COLO829 (cell line): ENCODE data around the gene ATG10.
A peak's percentile ranks its signal among the peaks of the same experiment; 100 is the strongest.
"Not testable (repeated sequence)": the region's sequence is repeated elsewhere in the genome, so short reads cannot be mapped to it uniquely, and the experiment has no call there.

Experiments used
- DNase-seq: peaks from one replicate; pipeline ENCODE4 v3.0.0; 2012; ENCODE audit warnings: low spot score

Gene ATG10

DNA sequence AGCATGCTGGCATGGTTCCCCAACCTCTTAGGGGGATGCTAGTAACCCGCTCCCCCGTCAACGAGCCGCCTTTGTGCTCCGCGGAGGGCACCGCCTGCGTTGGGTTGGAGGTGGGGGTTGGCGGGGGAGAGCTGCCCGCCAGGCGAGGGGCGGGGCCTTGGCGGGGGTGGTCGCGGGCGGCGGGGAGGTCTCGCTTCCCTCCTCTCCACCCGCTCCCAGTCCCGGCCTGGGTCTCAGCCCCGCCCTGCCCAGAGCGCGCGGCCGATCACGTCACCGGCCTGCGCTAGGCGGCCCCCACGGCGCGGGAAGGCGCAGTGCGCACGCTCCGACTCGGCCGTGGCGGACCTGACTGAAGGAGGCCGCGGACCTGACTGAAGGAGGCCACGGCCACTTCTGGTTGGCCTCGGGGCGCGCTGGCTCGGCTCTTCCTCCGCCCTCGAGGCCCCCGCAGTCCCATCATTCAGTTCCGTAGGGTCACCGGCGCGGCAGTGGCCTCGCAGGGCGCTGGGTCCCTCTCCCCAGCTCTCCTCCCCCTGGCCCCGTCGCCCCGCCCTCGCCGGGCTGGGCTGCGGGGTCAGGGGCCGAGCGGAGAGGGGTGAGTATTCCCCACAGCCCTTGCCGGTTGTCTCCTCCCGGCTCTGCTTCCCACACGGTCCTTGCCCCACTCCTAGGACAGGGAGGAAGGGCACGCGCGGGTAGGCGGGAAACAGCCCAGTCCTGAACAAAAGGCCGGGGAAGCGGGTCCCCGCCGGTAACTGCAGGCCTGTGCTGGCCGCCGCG, at the start of gene ATG10:
Gene ATG10, plus strand, starts transcription at position 312 of the 780 bp plus-strand sequence. CDS start 15,548 bp downstream, outside the sequence.
- DNase-seq = peak; percentile 65

DNA sequence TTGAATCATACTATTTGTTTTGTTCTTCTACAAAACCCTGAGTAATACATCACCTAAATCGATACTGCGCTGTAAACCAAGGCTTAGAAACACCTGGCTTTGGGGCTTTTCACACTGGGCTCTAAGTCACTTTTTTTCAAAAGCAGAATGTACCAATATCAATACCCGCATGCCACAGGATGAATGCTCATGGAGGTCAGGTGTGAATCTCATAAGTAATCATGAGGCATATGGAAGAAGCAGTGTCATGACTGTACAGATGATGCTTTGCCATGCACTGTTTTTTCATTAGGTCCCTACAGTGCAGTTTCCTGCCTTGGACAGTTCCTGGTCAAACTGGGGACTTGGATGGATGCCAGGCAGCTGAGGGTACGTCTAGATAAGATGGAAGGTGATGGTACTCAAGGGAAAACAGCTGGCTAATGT, 49.0 kb upstream of the ATG10 start:
- DNase-seq = no peak

DNA sequence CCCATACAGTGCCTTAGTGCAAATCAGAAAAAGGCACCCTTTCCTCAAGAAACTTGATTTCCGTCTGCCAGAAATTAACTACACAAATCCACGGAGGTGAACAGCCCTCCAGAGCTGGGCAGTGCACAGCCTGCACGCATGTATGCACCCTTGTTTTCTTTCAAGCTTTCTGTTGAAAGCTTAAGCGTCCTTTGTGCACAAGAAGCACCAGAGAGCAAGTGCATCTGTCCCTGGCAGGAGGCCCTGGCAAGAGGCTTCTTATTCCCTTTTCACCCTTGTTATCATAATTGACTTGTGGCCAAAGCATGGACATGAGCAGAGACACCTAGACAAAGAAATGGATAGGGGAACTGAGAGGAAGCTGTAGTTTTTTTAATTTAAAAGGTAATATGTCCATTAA, 47.4 kb upstream of the ATG10 start:
- DNase-seq = no peak

DNA sequence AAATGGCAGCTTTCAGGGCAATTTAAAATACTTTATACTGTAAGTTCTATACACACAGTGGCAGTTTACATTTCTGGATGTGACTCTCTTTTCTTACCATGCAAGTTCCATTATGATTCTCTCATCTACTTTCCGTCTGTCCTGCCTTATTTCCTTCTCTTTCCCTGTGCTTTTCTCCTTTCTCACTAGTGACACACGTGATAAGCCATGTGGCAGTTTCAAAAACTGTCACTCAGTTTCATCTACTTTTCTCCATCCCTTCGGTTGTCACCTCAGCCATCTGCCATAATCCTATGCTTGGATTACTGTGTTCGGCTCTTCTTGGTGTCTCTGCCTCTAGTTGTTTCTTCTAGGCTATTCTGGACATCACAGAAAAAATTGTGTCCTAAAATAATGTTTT, 46.8 kb upstream of the ATG10 start:
- no peak for DNase-seq

DNA sequence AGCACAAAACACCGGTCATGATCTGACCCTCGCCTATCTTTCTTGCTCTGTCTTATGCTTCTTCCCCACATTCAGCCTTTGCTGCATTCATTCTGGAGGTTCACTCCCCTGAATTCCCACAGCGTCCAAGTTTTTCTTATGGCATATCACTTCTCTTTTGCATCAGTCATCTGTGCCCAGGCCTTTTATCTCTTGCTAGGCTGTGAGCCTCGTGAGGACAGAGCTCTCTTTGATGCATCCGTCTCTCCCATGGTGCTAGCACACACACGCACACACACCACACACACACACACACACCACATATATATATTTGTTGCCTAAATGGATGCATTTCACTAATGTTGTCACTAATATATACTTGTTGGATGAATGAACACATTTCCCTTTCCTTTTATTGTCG, 45.8 kb upstream of the ATG10 start:
- DNase-seq = no peak

DNA sequence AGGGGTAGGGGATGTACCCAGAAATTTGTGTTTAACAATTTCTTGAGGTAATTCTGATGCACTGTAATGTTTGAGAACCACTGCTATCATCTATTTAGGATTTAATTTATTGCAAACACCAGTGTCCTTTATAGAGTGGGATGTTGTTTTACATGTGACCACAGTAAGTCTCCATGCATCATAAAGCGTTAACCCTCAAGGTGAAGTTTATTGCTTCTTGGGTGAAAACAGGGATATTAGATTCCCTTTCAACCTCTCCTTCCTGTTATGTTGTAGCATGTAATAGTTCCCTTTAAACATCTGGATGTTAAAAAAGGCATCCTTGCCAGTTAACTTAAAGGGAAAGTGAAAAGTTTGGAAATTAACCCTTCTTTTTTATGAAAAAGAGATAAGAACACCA, 35.8 kb upstream of the ATG10 start:
- DNase-seq = no peak

DNA sequence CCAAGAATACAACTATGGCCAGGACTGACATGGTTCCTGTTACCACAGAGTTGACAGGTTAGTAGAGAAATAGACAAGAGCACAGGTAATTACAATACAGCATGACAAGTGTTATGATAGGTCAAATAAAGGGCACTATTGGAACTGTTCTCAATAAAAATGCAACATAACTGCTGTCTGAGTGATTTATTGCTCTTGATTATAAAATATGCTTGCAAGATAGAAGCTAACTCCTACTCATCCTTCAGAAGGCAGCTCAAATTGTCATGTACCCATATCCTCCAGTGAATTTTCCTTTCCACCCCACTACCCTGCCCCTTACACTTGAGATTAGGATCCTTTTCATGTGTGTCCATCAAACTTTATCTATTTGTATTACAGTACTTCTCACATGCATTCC, 35.1 kb upstream of the ATG10 start:
- no peak for DNase-seq

DNA sequence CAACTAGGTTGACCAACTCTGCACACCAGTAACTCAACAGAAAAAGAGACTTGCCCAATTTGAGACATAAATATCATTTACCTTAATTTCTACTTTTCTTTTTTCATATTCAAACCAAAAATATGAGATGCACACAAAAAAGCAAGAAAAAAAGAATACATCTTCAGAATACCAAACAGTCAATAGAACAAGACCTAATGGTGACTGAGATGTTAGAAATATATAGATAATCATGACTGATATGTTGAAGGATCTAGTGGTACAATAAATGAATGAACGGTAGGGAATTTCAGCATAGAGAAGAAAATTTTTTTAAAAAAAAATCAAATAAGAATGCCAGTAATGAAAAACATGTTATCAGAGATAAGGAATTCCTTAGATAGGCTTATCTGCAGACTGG, 29.1 kb upstream of the ATG10 start:
- DNase-seq = no peak

DNA sequence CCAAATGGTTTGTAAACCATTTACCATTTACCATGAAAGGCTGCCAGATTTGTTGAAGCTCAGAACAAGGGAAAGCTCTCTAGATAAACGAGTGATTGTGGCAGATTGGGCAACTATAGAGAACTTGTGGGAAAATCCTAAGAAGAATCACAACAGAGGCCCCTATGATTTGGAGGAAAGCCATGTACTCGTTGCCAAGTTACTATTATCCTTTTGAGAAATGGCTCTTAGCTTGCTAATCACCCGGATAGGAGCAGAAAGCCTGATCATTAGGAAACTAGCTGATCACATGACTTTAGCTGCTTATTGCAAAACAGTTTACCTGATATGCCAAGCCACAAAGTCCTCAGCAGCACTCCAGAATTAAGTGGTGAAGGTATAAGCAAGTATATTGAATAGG, 23.5 kb upstream of the ATG10 start:
- DNase-seq = no peak

DNA sequence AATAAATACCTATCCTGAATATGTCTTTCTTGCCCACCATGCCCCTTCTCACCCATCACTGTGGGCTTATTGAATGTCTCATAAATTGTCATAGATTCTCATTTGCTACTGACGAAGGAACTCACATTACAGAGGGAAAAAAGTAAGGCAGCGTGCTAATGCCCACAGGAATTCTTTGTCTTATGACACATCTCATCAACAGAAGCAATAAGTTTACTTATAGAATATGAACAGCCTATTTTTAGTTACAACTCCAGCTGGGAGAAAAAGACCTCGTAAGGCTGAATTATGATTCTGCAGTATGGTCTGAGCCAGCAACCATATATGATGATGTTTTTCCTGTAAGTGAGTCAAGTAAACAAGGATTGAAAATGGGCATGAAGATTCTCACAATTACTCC, 22.4 kb upstream of the ATG10 start:
- DNase-seq = no peak

DNA sequence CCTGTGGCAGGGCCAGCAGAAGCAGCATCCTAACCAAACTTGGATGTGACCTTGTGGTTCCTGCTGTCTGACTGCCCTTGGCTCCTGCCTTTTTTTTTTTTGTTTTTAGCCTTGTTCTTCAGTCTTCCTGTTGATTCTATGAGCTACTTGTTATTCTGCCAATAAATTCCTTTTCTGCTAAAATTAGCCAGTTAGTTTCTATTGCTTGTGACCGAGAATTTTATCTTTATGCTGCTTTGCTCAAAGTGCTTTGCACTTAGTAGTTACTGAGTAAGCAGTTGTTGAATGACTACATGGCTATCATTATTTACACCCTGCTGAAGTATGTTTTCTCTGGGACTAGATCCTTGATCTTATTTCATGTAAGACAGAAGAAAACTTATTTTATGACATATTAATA, 20.8 kb upstream of the ATG10 start:
- no peak for DNase-seq

DNA sequence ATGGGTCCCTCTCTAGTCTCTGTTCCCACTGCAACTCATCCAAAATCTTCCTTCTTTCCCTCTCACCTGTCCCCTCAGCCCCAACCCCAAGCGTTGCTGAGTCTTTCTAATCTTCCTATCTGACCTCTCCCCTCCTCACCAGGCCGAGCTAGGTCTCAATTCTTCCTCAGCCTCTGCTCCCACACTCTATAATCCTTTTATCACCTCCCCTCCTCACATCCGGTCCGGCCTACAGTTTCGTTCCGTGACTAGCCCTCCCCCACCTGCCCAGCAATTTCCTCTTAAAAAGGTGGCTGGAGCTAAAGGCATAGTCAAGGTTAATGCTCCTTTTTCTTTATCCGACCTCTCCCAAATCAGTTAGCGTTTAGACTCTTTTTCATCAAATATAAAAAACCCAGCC, 17.0 kb upstream of the ATG10 start:
- DNase-seq = not testable (repeated sequence)

DNA sequence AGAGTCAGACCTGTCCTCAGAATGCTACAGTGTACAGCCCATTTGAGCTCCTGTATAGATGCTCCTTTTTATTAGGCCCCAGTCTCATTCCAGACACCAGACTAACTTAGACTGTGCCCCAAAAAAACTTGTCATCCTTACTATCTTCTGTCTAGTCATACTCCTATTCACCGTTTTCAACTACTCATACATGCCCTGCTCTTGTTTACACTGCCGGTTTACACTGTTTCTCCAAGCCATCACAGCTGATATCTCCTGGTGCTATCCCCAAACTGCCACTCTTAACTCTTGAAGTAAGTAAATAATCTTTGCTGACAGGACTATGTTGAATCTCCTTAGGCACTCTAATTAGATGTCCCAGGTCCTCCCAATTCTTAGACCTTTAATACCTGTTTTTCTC, 13.7 kb upstream of the ATG10 start:
- DNase-seq = not testable (repeated sequence)

DNA sequence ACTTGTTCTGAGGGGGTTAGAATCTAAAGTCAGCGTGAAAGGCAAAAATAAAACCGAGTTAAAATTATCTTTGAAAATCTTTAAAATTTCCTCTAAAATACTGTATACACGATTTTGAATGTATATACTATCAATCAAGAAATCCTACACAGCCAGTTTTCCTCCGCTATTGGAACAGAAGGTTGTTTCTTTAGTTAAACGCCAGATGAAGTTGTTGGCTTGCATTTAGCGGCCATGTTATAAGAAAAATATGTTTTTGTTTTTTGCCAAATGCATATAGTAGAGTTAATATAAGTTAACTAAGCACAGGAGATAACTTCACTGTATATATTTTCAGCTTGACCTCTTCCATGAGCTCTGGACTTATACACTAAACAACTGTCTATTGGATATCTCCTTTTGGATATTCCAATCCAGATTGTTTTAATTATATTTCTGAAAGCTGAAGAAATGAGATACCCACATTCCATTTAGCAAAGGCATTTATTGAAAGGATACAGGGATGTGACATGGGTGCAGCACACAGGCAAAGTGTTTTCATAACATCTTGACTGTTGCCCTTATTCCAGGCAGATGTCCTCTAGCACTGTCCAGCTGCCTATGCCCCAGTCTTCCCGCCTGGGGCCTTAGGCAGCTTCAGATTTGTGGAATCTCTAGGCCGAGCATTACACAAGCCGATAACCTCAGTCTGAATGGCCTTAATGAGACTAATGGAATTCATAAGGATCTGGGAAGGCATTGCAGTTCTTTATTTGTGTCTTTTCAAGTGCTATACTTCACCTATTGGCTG, 10.0 kb upstream of the ATG10 start:
- no peak for DNase-seq

DNA sequence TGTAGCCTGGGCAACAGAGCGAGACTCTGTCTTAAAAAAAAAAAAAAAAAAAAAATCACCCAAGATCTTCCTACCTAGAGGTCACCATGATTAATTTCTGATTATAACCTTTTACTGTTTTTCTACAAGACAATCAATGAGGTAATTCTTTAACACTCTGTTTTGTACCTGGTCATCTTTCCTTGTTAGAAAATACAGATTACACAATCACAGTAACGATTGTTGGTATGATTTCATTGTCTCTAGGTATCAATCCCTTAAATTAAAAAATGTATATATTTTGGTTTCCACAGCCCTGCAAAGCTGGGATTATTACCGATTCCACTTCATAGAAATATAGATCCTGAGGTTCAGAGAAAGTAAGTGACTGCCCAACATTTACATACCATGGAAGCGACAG, 8.3 kb upstream of the ATG10 start:
- DNase-seq = no peak

DNA sequence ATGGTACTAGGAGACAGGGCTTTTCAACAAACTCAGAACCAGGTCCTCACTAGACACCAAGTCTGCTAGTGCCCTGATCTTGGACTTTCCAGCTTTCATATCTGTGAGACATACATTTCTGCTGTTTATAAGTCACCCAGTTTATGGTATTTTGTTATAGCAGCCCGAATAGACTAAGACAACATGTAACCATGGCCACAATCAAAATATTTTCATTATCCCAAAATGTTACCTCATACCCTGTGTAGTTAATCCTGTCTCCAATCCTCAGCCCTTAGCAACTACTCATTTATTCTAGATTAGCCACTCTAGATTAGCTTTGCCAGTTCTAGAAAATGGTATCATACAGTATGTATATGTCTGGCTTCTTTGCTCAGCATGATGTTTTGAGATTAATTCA, 6.3 kb upstream of the ATG10 start:
- DNase-seq = no peak

DNA sequence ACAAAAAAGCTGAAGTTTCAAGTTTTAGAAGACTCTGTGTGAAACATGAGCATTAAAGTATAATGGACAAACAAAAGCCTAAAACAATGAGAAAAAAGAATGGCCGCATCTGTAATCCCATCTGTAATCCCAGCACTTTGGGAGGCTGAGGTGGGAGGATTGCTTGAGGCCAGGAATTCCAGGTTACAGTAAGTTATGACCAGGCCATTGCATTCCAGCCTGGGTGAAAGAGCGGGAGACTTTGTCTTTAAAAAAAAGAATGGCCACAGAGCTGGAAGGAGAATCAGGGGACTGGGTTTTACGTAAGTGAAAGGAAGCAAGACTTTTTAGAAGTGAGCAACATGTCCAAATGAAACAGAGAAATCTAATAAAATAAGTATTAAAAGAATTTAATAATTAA, 2.6 kb upstream of the ATG10 start:
- no peak for DNase-seq

DNA sequence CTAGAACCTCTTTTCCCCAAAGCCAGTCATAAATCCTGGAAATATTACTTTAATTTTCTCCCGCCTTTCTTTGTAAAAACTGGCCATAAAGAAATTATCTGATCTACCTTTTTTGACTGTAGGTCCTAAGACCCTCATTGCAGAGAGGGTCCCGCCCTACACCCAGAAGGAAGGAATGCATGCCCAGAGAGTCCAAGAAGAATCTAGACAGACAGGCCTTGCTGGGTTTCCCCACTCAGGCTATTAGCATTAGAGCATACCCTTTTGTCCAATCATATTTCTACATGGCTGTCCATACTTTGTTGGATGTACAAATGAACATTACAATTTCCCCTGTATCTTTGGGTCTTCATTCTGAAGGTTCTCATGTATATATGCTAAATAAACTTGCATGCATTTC, 1.9 kb upstream of the ATG10 start:
- no peak for DNase-seq

DNA sequence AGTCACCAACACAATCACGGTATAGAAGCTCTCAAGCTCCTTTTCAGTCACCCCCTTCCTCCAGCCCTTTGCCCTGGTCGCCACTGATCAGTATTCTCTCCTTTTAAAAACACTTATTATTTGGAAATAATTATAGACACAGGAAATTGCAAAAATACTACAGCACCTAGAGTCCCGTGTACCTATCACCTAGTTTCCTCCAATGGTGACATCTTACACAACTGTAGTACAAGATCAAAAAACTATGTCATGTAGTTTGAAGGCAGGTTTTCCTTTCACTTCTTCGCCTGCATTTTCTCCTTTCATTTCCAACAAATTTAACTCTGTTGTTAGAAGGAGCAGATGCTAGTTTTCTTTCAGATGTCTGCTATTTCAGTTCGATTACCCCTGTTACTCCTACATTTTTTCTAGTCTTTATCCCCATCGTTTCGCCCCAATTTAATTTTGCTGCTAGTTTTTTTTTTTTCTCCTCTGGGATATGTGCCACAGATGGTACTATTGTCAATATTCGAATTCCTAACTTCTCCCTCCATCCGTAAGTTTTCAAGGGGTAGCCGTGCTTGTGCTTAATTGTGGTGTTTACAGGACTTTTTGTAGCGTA, 612 bp upstream of the ATG10 start:
- DNase-seq = peak; percentile 12

DNA sequence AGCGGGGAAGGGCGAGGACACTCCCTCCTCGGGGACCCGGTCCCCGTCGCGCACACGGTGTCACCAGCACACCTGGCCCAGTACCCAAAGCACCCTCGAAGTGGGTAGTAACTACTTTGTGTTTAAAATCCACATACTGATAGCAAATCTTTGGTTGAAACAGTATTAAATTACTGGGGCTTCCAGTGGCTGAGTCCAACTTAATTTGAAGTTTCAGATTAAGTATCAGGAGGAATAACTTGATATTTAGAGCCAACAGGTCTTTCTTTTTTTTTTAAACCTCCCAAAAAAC, 615 bp downstream of the ATG10 start:
- no peak for DNase-seq

DNA sequence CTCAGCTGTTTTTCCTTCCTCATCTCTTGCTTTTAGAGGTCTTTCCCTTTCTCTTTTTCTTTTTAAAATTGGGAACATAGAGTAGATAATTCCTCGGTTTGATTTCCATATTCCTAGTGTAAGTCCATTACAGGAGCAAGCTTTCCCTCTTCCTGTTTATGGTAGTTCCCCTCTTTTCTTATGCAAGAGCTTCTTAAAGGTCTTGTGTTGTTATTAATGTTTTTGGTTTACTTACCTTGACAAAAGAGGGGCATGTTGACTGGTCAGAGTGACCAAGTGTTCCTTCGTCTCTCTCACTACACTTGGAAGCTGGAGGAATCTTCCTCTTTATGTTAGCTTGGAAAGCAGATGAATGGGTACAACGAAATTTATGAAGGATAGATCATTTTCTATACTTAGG, 8.3 kb downstream of the ATG10 start:
- no peak for DNase-seq

DNA sequence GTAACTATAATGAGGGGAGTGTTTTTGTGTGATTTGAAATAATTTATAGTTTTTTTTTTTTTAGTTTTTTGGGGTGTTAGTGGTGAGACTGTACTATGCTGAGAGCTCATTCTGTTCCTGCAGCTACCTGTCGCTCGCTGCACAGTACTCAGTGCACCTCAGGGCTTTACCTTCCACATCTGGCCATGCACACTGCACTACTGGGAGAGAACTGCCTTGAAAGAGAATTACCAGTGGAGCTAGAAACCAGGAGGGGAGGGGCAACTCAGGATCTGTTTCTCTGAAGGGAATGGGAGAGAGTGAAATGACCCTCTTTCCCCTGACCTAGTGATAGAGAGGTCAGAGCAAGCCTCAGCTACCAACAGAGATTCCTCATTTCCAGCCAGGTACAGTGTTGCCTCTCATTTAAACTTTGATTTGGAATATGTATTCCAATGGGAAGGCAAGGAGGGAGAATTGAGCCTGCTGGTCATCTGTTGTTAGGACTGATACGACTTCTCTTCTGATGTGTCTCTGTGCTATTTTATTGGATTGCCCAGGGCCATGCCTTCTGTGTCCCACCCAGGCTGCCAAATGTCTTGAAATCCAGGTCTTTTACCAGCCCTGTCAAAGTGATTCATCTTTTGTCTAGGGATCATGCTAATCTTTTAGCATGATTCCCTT, 8.9 kb downstream of the ATG10 start:
- DNase-seq = no peak

DNA sequence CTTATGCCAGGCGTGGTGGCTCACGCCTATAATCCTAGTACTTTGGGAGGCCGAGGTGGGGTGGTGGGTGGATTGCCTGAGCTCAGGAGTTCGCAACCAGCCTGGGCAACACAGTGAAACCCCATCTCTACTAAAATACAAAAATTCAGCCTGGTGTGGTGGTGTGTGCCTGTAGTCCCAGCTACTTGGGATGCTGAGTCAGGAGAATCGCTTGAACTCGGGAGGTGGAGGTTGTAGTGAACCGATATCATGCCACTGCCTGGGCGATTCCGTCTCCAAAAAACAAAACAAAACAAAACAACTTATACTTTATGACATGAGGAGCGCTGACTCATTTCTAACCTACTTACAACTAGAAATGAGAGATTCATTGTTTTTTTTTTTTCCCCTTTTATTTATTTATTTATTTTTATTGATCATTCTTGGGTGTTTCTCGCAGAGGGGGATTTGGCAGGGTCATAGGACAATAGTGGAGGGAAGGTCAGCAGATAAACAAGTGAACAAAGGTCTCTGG, 10.4 kb downstream of the ATG10 start:
- DNase-seq = not testable (repeated sequence)
